ENCODE results near the gene KMT5B.

The KMT5B gene

GRCh38 chr11:68223275-68223674, 10.2 kb upstream of the KMT5B start:
- Histone ChIP-seq H2AFZ (ENCODE audit: low read depth) (no peak overlapping the region), H3K27me3 (ENCODE audit: insufficient read depth, low read depth) (no peaks in the 10 kb centered on the region), H3K27ac (no peak overlapping the region), H3K4me1 (ENCODE audit: low read depth, poor library complexity, severe bottlenecking) (no peaks in the 10 kb centered on the region), H3K4me2 (no peak overlapping the region), H3K9ac (no peak overlapping the region), H3K4me3 (IDR thresholded peaks at IDR 0.05; ENCODE audit: insufficient read depth, low read depth, low read length) (no peak overlapping the region), H3K36me3 (ENCODE audit: insufficient read depth) (no peaks in the 10 kb centered on the region), H4K20me1 (ENCODE audit: insufficient read depth) (no peaks in the 10 kb centered on the region), H3K79me2 (ENCODE audit: insufficient read depth, low read depth) (no peaks in the 10 kb centered on the region)
- no peak for TF ChIP-seq CTCF (conservative IDR thresholded peaks at IDR 0.05; ENCODE audit: low read depth, low read length)

GRCh38 chr11:68221406-68221805, 8.3 kb upstream of the KMT5B start:
- Histone ChIP-seq H3K4me3 (IDR thresholded peaks at IDR 0.05; ENCODE audit: insufficient read depth, low read depth, low read length) (no peak overlapping the region), H3K9ac (no peak overlapping the region), H3K4me2 (no peak overlapping the region), H3K36me3 (ENCODE audit: insufficient read depth) (no peaks in the 10 kb centered on the region), H3K79me2 (ENCODE audit: insufficient read depth, low read depth) (no peaks in the 10 kb centered on the region), H2AFZ (ENCODE audit: low read depth) (no peak overlapping the region), H4K20me1 (ENCODE audit: insufficient read depth) (no peaks in the 10 kb centered on the region), H3K4me1 (ENCODE audit: low read depth, poor library complexity, severe bottlenecking) (no peaks in the 10 kb centered on the region), H3K27me3 (ENCODE audit: insufficient read depth, low read depth) (no peaks in the 10 kb centered on the region), H3K27ac (no peak overlapping the region)
- TF ChIP-seq CTCF (conservative IDR thresholded peaks at IDR 0.05; ENCODE audit: low read depth, low read length) = no peak

GRCh38 chr11:68216171-68216938, 3.3 kb upstream of the KMT5B start:
- no peak overlapping the region for H3K9ac ChIP-seq
- H3K27ac ChIP-seq = no peak overlapping the region
- no peak overlapping the region for H2AFZ ChIP-seq (ENCODE audit: low read depth)
- no peaks in the 10 kb centered on the region for H4K20me1 ChIP-seq (ENCODE audit: insufficient read depth)
- peaks cover 10% of the 10 kb centered on the region for H3K4me1 ChIP-seq (ENCODE audit: low read depth, poor library complexity, severe bottlenecking)
- H3K4me2 ChIP-seq = no peak overlapping the region
- no peaks in the 10 kb centered on the region for H3K27me3 ChIP-seq (ENCODE audit: insufficient read depth, low read depth)
- peaks cover 12% of the 10 kb centered on the region for H3K79me2 ChIP-seq (ENCODE audit: insufficient read depth, low read depth)
- H3K4me3 ChIP-seq (IDR thresholded peaks at IDR 0.05; ENCODE audit: insufficient read depth, low read depth, low read length) = no peak overlapping the region
- no peaks in the 10 kb centered on the region for H3K36me3 ChIP-seq (ENCODE audit: insufficient read depth)
- TF ChIP-seq CTCF (conservative IDR thresholded peaks at IDR 0.05; ENCODE audit: low read depth, low read length) = no peak

GRCh38 chr11:68215524-68216170, 2.6 kb upstream of the KMT5B start:
- Histone ChIP-seq H3K27ac (no peak overlapping the region), H3K79me2 (ENCODE audit: insufficient read depth, low read depth) (peaks cover 19% of the 10 kb centered on the region), H3K36me3 (ENCODE audit: insufficient read depth) (no peaks in the 10 kb centered on the region), H4K20me1 (ENCODE audit: insufficient read depth) (no peaks in the 10 kb centered on the region), H3K4me1 (ENCODE audit: low read depth, poor library complexity, severe bottlenecking) (peaks cover 10% of the 10 kb centered on the region), H2AFZ (ENCODE audit: low read depth) (no peak overlapping the region), H3K4me2 (no peak overlapping the region), H3K4me3 (IDR thresholded peaks at IDR 0.05; ENCODE audit: insufficient read depth, low read depth, low read length) (no peak overlapping the region), H3K9ac (no peak overlapping the region), H3K27me3 (ENCODE audit: insufficient read depth, low read depth) (no peaks in the 10 kb centered on the region)
- no peak for TF ChIP-seq CTCF (conservative IDR thresholded peaks at IDR 0.05; ENCODE audit: low read depth, low read length)
